Activated T-helper 1 cell treated with Interleukin-2 at 50 U/mL for 16 hours (primary cell): ENCODE results near the gene ADAMTS4.
"Not testable (repeated sequence)": the region's sequence is repeated elsewhere in the genome, so short reads cannot be mapped to it uniquely, and the experiment has no call there.

Source experiments
- DNase-seq: peaks from one replicate; pipeline ENCODE4 v3.0.0-alpha.2; 2020; ENCODE audit warnings: low read depth

The ADAMTS4 gene

GRCh38 chr1:161198897-161199431, at the start of gene ADAMTS4:
TSS of gene ADAMTS4 (minus strand) at chr1:161199054. CDS start at chr1:161198627, 427 bp downstream.
- no peak for DNase-seq

- DNase-seq, result no peak
Measured at GRCh38 chr1:161244888-161245287, 46.0 kb upstream of the ADAMTS4 start.

GRCh38 chr1:161242313-161242712, 43.5 kb upstream of the ADAMTS4 start:
- DNase-seq, result no peak

GRCh38 chr1:161241682-161242081, 42.8 kb upstream of the ADAMTS4 start:
- DNase-seq, result no peak

- DNase-seq, result no peak
Measured at GRCh38 chr1:161238039-161238473, 39.2 kb upstream of the ADAMTS4 start, which contains the start of gene NR1I3. TSS of gene NR1I3 (minus strand) at chr1:161238203. CDS start at chr1:161236565, 1,638 bp downstream.

GRCh38 chr1:161235957-161236775, 37.3 kb upstream of the ADAMTS4 start:
- no peak for DNase-seq

- DNase-seq, result no peak
Measured at GRCh38 chr1:161233102-161233501, 34.2 kb upstream of the ADAMTS4 start.

- no peak for DNase-seq
Measured at GRCh38 chr1:161230762-161231161, 31.9 kb upstream of the ADAMTS4 start.

GRCh38 chr1:161229896-161230295, 31.0 kb upstream of the ADAMTS4 start:
- DNase-seq, result no peak

GRCh38 chr1:161228032-161228431, 29.2 kb upstream of the ADAMTS4 start:
- DNase-seq, result no peak

GRCh38 chr1:161227196-161227871, 28.5 kb upstream of the ADAMTS4 start:
- peak; percentile 78 for DNase-seq

GRCh38 chr1:161226759-161227158, 27.9 kb upstream of the ADAMTS4 start:
- DNase-seq, result no peak

GRCh38 chr1:161226320-161226711, 27.5 kb upstream of the ADAMTS4 start:
- DNase-seq, result no peak

GRCh38 chr1:161225534-161226319, 26.9 kb upstream of the ADAMTS4 start, which contains the start of gene TOMM40L:
TSS of gene TOMM40L (plus strand) at chr1:161226060. CDS start at chr1:161226490, 430 bp downstream.
- peak; percentile 80 for DNase-seq

GRCh38 chr1:161225178-161225533, 26.3 kb upstream of the ADAMTS4 start:
- no peak for DNase-seq

- not testable (repeated sequence) for DNase-seq
Measured at GRCh38 chr1:161224695-161225087, 25.8 kb upstream of the ADAMTS4 start.

GRCh38 chr1:161223805-161224694, 25.2 kb upstream of the ADAMTS4 start:
- no peak for DNase-seq

- no peak for DNase-seq
Measured at GRCh38 chr1:161222175-161223019, 23.5 kb upstream of the ADAMTS4 start.

- DNase-seq, result no peak
Measured at GRCh38 chr1:161220002-161220401, 21.1 kb upstream of the ADAMTS4 start.
